T47D (cell line): Measurements from ENCODE around the gene GAS2L3.
"Not testable (repeated sequence)": the region's sequence is repeated elsewhere in the genome, so short reads cannot be mapped to it uniquely, and the experiment has no call there.

ENCODE experiments used
- DNase-seq, 2 experiments: peaks; one replicate each; pipeline versions ENCODE4 v3.0.0 to v3.0.0-alpha.2; 2011 to 2012; ENCODE audit warnings: low read depth in 1 of 2, low spot score in 1 of 2
- JUND ChIP-seq: IDR thresholded peaks from 2 replicates; pipeline ENCODE4 v1.6.1; 2012; ENCODE audit warnings: low read depth
- in situ Hi-C: cut with HindIII; loops from 2 replicates; pipeline ENCODE4 v1.10.0; 2016; ENCODE audit warnings: low sequenced_read_pairs, low pct_unique_long_range_greater_than_20kb

The GAS2L3 gene

DNA sequence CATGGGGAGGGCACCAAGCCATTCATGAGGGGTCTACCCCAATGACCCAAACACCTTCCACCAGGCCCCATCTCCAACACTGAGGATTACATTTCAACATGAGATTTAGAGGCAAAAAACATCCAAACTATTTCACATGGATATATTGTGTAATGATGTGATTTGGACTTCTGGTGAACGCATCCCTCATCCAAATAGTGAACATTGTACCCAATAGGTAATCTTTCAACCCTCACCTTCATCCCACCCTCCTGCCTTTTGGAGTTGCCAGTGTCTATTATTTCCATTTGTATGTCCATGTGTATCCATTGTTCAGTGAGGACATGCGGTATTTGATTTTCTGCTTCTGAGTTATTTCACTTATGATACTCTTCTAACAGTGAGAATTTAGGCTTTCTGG, 16.1 kb upstream of the GAS2L3 start:
- no peak for TF ChIP-seq JUND
- no peak for DNase-seq
- in situ Hi-C loops, result no loop called here

- DNase-seq, in situ Hi-C loops: not testable (repeated sequence)
Observed at GRCh38 chr12:100559261-100559660, 14.2 kb upstream of the GAS2L3 start.

DNA sequence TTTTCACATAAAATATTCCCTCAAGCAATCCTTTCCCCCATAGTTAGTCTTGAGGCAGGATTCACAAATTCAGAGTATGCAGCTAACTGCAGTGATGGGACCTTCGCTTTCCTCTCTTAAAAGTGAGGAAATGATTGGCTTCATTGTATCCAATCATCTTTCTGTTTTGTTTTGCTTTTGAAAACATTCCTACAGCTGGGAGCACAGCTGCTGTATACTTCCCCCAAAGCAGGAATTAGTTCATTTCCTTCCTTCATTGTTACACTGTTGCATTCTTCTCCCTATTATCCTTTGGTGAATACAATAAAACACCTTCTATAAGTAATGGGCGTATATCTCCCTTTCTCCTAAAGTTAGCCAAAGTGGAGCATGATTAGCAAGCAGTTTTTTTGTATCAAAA, 9.4 kb upstream of the GAS2L3 start:
- in situ Hi-C loops, result no loop called here
- DNase-seq, result no peak

GRCh38 chr12:100564905-100565467, 8.5 kb upstream of the GAS2L3 start:
- TF ChIP-seq JUND, result no peak
- in situ Hi-C loops, result no loop called here
- no peak for DNase-seq

More for the DNA sequence above, 9.4 kb upstream of the GAS2L3 start:
- TF ChIP-seq JUND, result no peak

- in situ Hi-C loops, result no loop called here
- DNase-seq, result no peak
- no peak for TF ChIP-seq JUND
Observed at GRCh38 chr12:100565987-100566545, 7.4 kb upstream of the GAS2L3 start.

- in situ Hi-C loops, result no loop called here
- TF ChIP-seq JUND, result no peak
- no peak for DNase-seq
Observed at GRCh38 chr12:100566887-100567637, 6.4 kb upstream of the GAS2L3 start.

GRCh38 chr12:100567945-100568344, 5.5 kb upstream of the GAS2L3 start:
- in situ Hi-C loops, result no loop called here
- no peak for TF ChIP-seq JUND
- DNase-seq, result no peak

- TF ChIP-seq JUND, result no peak
- in situ Hi-C loops, result no loop called here
- DNase-seq, result no peak
Observed at GRCh38 chr12:100572184-100572583, 1.3 kb upstream of the GAS2L3 start.

GRCh38 chr12:100574187-100575074, 947 bp downstream of the GAS2L3 start:
- no peak for DNase-seq
- no peak for TF ChIP-seq JUND
- in situ Hi-C loops, result no loop called here

- DNase-seq, result no peak
- in situ Hi-C loops, result no loop called here
- no peak for TF ChIP-seq JUND
Observed at GRCh38 chr12:100576331-100577036, 3.0 kb downstream of the GAS2L3 start.

GRCh38 chr12:100578923-100579322, 5.4 kb downstream of the GAS2L3 start:
- no peak for DNase-seq
- TF ChIP-seq JUND, result no peak
- in situ Hi-C loops, result no loop called here

DNA sequence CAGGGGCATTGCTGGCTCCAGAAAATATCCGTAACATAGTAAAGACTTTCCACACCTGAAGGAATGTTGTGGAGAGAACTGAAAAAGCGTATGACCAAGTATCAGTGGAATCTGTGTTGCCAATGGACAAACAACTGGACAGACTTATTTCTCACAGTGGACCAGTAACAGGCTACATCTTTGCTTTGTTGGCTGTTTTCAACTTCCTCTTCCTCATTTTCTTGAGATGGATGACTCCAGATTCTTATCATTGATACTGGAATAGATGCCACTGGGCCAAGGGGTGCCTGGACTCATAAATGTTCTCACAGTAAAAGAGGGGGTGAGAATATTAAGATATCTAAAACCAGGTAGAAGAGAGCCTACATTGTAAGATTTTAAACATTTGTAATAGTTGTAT, 6.4 kb downstream of the GAS2L3 start:
- DNase-seq, result no peak
- in situ Hi-C loops, result no loop called here
- no peak for TF ChIP-seq JUND
